Stimulated activated naive CD4-positive, alpha-beta T cell (primary cell): Measurements from ENCODE around the gene ARMCX5.

Source experiments
- DNase-seq, 6 experiments: peaks; one replicate each; lab custom pipeline; 2025; lab: John Stamatoyannopoulos, UW

ARMCX5 gene

GRCh38 chrX:102599084-102599950 lies at the start of gene ARMCX5:
Gene ARMCX5 (plus strand): TSS chrX:102599515. CDS start chrX:102602142, 2,627 bp downstream.
- DNase-seq, result peak; percentile 49 to 76 (median 67)

GRCh38 chrX:102558607-102559006 lies 40.7 kb upstream of the ARMCX5 start:
- no peak for DNase-seq

GRCh38 chrX:102560423-102561068 lies 38.8 kb upstream of the ARMCX5 start:
- no peak for DNase-seq

- DNase-seq, result no peak
Observed at GRCh38 chrX:102580891-102581290, 18.4 kb upstream of the ARMCX5 start.

GRCh38 chrX:102593367-102593766 lies 5.9 kb upstream of the ARMCX5 start:
- no peak for DNase-seq

GRCh38 chrX:102599951-102600579 lies 750 bp downstream of the ARMCX5 start:
- no peak for DNase-seq

GRCh38 chrX:102604327-102604726 lies 5.0 kb downstream of the ARMCX5 start:
- DNase-seq, result no peak

- DNase-seq, result no peak
Observed at GRCh38 chrX:102606115-102606514, 6.8 kb downstream of the ARMCX5 start.

GRCh38 chrX:102610905-102611304 lies 11.6 kb downstream of the ARMCX5 start:
- no peak for DNase-seq

- DNase-seq, result no peak
Observed at GRCh38 chrX:102624105-102624504, 24.8 kb downstream of the ARMCX5 start.

- no peak for DNase-seq
Observed at GRCh38 chrX:102627640-102628039, 28.3 kb downstream of the ARMCX5 start.

- no peak for DNase-seq
Observed at GRCh38 chrX:102637561-102637960, 38.2 kb downstream of the ARMCX5 start.

- no peak for DNase-seq
Observed at GRCh38 chrX:102650903-102651241, 51.6 kb downstream of the ARMCX5 start.

- peak; percentile 59 to 78 (median 64) for DNase-seq
Observed at GRCh38 chrX:102651242-102652011, 52.1 kb downstream of the ARMCX5 start, which contains the start of gene GPRASP1. Gene GPRASP1 (plus strand): TSS chrX:102651483. CDS start chrX:102653914, 2,431 bp downstream.

GRCh38 chrX:102652031-102652688 lies 52.8 kb downstream of the ARMCX5 start:
- DNase-seq, result peak; percentile 41 to 77 (median 67)
